Measurements from ENCODE around the gene DCAF4. TPM values are rescaled to one million over a fixed set of nuclear protein-coding genes. Genes with fewer than 3 reads are reported as not detected.
"Not testable (repeated sequence)": the region's sequence is repeated elsewhere in the genome, so short reads cannot be mapped to it uniquely, and the experiment has no call there.

DCAF4 gene
- total and polyA plus RNA-seq, 3 experiments from 2014 or later, result 7.3 to 26.8 (median 22.5) TPM

- no peak for DNase-seq
- no peaks in the 10 kb centered on the region for H3K27me3 Mint-ChIP-seq
- no peak overlapping the region for H3K4me3 Mint-ChIP-seq
- Histone ChIP-seq H3K36me3 (ENCODE audit: insufficient read depth, low read length) (peaks cover 9% of the 10 kb centered on the region), H3K27ac (ENCODE audit: low read depth, low read length) (no peak overlapping the region), H3K4me1 (ENCODE audit: insufficient read depth, low read length) (no peaks in the 10 kb centered on the region), H3K9me3 (ENCODE audit: low read length) (no peaks in the 10 kb centered on the region), H3K4me3 (ENCODE audit: low read length) (no peak overlapping the region), H3K27me3 (ENCODE audit: insufficient read depth, low read length, poor library complexity, severe bottlenecking) (no peaks in the 10 kb centered on the region)
- CTCF ChIA-PET, result no interaction called here
- peaks cover 16 to 71% (median 18%) of the 10 kb centered on the region in 3 donors for H3K36me3 Mint-ChIP-seq
- POLR2A ChIA-PET, result no interaction called here
- peaks cover 7 to 22% (median 11%) of the 10 kb centered on the region in 3 donors for H3K4me1 Mint-ChIP-seq
- peak overlapping the region in 1 of 8 donors; percentile 8 for H3K27ac Mint-ChIP-seq
- H3K9me3 Mint-ChIP-seq, result no peaks in the 10 kb centered on the region
Observed at GRCh38 chr14:73000073-73000472, 73.8 kb downstream of the DCAF4 start.

DNA sequence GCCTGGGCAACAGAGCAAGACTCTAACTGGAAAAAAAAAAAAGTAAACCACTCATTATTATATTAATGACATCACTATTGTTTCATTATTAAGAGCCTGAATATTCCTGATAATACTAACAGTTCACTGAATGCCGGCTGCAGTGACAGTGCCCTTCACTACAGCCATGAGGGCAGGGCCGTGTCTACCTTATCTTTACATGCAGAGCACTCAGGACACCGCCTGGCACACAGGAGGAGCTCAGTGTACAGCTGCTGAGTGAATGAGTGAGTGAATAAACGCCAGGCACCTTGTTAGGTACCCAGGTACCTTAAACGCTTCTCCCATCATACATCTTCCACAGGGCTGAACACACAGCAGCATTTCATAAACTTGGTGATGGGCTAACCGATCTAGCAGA lies 77.4 kb downstream of the DCAF4 start:
- Histone ChIP-seq H3K27me3 (ENCODE audit: insufficient read depth, low read length, poor library complexity, severe bottlenecking) (no peaks in the 10 kb centered on the region), H3K9me3 (ENCODE audit: low read length) (no peaks in the 10 kb centered on the region), H3K4me3 (ENCODE audit: low read length) (no peak overlapping the region), H3K27ac (ENCODE audit: low read depth, low read length) (no peak overlapping the region), H3K36me3 (ENCODE audit: insufficient read depth, low read length) (no peaks in the 10 kb centered on the region), H3K4me1 (ENCODE audit: insufficient read depth, low read length) (no peaks in the 10 kb centered on the region)
- Mint-ChIP-seq H3K27ac (peak overlapping the region in 1 of 8 donors; percentile 93), H3K27me3 (no peaks in the 10 kb centered on the region), H3K9me3 (no peaks in the 10 kb centered on the region), H3K4me3 (no peak overlapping the region), H3K36me3 (peaks cover 0 to 62% (median 0%) of the 10 kb centered on the region in 3 donors), H3K4me1 (peaks cover 17 to 31% (median 21%) of the 10 kb centered on the region in 3 donors)
- ChIA-PET CTCF (interaction anchor here (1.7 kb wide), 1 partner anchor 55 kb away, joined by 4 read pairs; no protein-coding TSS in a partner anchor), POLR2A (no interaction called here)
- no peak for DNase-seq

DNA sequence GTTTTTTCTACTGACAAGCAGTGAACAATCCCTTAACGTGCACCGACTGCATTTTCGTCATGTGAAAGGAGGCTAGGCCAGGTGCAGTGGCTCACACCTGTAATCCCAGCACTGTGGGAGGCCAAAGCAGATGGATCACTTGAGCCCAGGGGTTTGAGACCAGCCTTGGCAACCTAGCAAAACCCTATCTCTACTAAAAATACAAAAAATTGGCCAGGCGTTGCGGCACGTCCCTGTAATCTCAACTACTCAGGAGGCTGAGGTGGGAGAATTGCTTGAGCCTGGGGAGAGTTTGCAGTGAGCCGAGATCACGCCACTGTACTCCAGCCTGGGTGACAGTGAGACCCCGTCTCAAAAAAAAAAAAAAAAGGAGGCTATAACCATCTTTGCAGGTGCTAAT lies 78.4 kb downstream of the DCAF4 start:
- H3K9me3 ChIP-seq (ENCODE audit: low read length); H3K27me3 ChIP-seq (ENCODE audit: insufficient read depth, low read length, poor library complexity, severe bottlenecking); H3K36me3 ChIP-seq (ENCODE audit: insufficient read depth, low read length); H3K27me3 Mint-ChIP-seq; H3K4me3 Mint-ChIP-seq; POLR2A ChIA-PET; H3K4me3 ChIP-seq (ENCODE audit: low read length); H3K27ac ChIP-seq (ENCODE audit: low read depth, low read length); H3K27ac Mint-ChIP-seq; DNase-seq; H3K4me1 ChIP-seq (ENCODE audit: insufficient read depth, low read length); H3K9me3 Mint-ChIP-seq: not testable (repeated sequence)
- H3K4me1 Mint-ChIP-seq, result peaks cover 19 to 31% (median 27%) of the 10 kb centered on the region in 3 donors
- peaks cover 0 to 64% (median 4%) of the 10 kb centered on the region in 3 donors for H3K36me3 Mint-ChIP-seq
- CTCF ChIA-PET, result interaction anchor here (1.7 kb wide), 1 partner anchor 56 kb away, joined by 4 read pairs; no protein-coding TSS in a partner anchor

GRCh38 chr14:73007835-73008234 lies 81.6 kb downstream of the DCAF4 start:
- H3K4me3 Mint-ChIP-seq, result no peak overlapping the region
- H3K9me3 Mint-ChIP-seq, result no peaks in the 10 kb centered on the region
- ChIA-PET POLR2A (no interaction called here), CTCF (no interaction called here)
- peaks cover 11 to 23% (median 19%) of the 10 kb centered on the region in 3 donors for H3K4me1 Mint-ChIP-seq
- no peaks in the 10 kb centered on the region for H3K4me1 ChIP-seq (ENCODE audit: insufficient read depth, low read length)
- no peaks in the 10 kb centered on the region for H3K27me3 Mint-ChIP-seq
- H3K9me3 ChIP-seq (ENCODE audit: low read length), result no peaks in the 10 kb centered on the region
- H3K36me3 Mint-ChIP-seq, result peaks cover 2 to 63% (median 10%) of the 10 kb centered on the region in 3 donors
- H3K27ac Mint-ChIP-seq, result peak overlapping the region in 1 of 8 donors; percentile 29
- DNase-seq, result no peak
- H3K36me3 ChIP-seq (ENCODE audit: insufficient read depth, low read length), result no peaks in the 10 kb centered on the region
- no peaks in the 10 kb centered on the region for H3K27me3 ChIP-seq (ENCODE audit: insufficient read depth, low read length, poor library complexity, severe bottlenecking)
- no peak overlapping the region for H3K4me3 ChIP-seq (ENCODE audit: low read length)
- H3K27ac ChIP-seq (ENCODE audit: low read depth, low read length), result no peak overlapping the region

GRCh38 chr14:73008501-73008900 lies 82.2 kb downstream of the DCAF4 start:
- no peak for DNase-seq
- Mint-ChIP-seq H3K9me3 (no peaks in the 10 kb centered on the region), H3K36me3 (peaks cover 7 to 63% (median 12%) of the 10 kb centered on the region in 3 donors), H3K27ac (no peak overlapping the region), H3K27me3 (no peaks in the 10 kb centered on the region), H3K4me3 (no peak overlapping the region), H3K4me1 (peaks cover 11 to 27% (median 24%) of the 10 kb centered on the region in 3 donors)
- Histone ChIP-seq H3K9me3 (ENCODE audit: low read length) (no peaks in the 10 kb centered on the region), H3K27ac (ENCODE audit: low read depth, low read length) (no peak overlapping the region), H3K4me3 (ENCODE audit: low read length) (no peak overlapping the region), H3K36me3 (ENCODE audit: insufficient read depth, low read length) (no peaks in the 10 kb centered on the region), H3K27me3 (ENCODE audit: insufficient read depth, low read length, poor library complexity, severe bottlenecking) (no peaks in the 10 kb centered on the region), H3K4me1 (ENCODE audit: insufficient read depth, low read length) (no peaks in the 10 kb centered on the region)
- ChIA-PET CTCF (no interaction called here), POLR2A (no interaction called here)

Other genes starting within 250 kb of the DCAF4 start
- gene DPF3, start 32.4 kb upstream of the DCAF4 start, total RNA-seq, result under 1 TPM; 0.50 to 0.62 TPM
- gene DPF3, start 32.4 kb upstream of the DCAF4 start, polyA plus RNA-seq, result 1.3 TPM
- 10 to 100 TPM; 11.7 to 11.8 TPM for gene ZFYVE1, start 100.6 kb downstream of the DCAF4 start, total RNA-seq
- 7.8 TPM for gene ZFYVE1, start 100.6 kb downstream of the DCAF4 start, polyA plus RNA-seq
- 10 to 100 TPM; 96.5 to 99.2 TPM for gene RBM25, start 132.1 kb downstream of the DCAF4 start, total RNA-seq
- 67.0 TPM for gene RBM25, start 132.1 kb downstream of the DCAF4 start, polyA plus RNA-seq
- gene PSEN1, start 210.0 kb downstream of the DCAF4 start, total RNA-seq, result 10 to 100 TPM; 31.7 to 34.2 TPM
- 29.2 TPM for gene PSEN1, start 210.0 kb downstream of the DCAF4 start, polyA plus RNA-seq